GM12872 (cell line): ENCODE results near the gene LCP2.

ENCODE experiments used
- CTCF ChIP-seq: IDR thresholded peaks from 3 replicates; pipeline ENCODE4 v1.5.1; 2011; ENCODE audit warnings: low read depth, mild to moderate bottlenecking, low read length, moderate library complexity; ENCODE audit not compliant: insufficient read depth

LCP2 gene

GRCh38 chr5:170293273-170293672 lies 4.3 kb downstream of the LCP2 start:
- no peak for TF ChIP-seq CTCF

- TF ChIP-seq CTCF, result no peak
These were observed 5.1 kb downstream of the LCP2 start for GRCh38 chr5:170292179-170293104.

- no peak for TF ChIP-seq CTCF
These were observed 7.1 kb downstream of the LCP2 start for GRCh38 chr5:170290498-170290897.

- no peak for TF ChIP-seq CTCF
These were observed 7.8 kb downstream of the LCP2 start for GRCh38 chr5:170289764-170290163.

- no peak for TF ChIP-seq CTCF
These were observed 8.5 kb downstream of the LCP2 start for GRCh38 chr5:170289121-170289520.

- TF ChIP-seq CTCF, result no peak
These were observed 9.0 kb downstream of the LCP2 start for GRCh38 chr5:170288551-170288950.

- TF ChIP-seq CTCF, result no peak
These were observed 9.4 kb downstream of the LCP2 start for GRCh38 chr5:170288151-170288550.
